NCI-H2196 treated with DMSO at 0.1 percent for 48 hours (cell line): Measurements from ENCODE around the gene PCED1A.
"Not testable (repeated sequence)": the region's sequence is repeated elsewhere in the genome, so short reads cannot be mapped to it uniquely, and the experiment has no call there.

Experiments
- DNase-seq: peaks from one replicate; lab custom pipeline; 2025; ENCODE audit not compliant: unreplicated experiment; lab: John Stamatoyannopoulos, UW

PCED1A gene

GRCh38 chr20:2831206-2831605 lies 9.2 kb downstream of the PCED1A start:
- not testable (repeated sequence) for DNase-seq

- no peak for DNase-seq
Measured at GRCh38 chr20:2829376-2829775, 11.1 kb downstream of the PCED1A start.

- no peak for DNase-seq
Measured at GRCh38 chr20:2826655-2827054, 13.8 kb downstream of the PCED1A start.

DNA sequence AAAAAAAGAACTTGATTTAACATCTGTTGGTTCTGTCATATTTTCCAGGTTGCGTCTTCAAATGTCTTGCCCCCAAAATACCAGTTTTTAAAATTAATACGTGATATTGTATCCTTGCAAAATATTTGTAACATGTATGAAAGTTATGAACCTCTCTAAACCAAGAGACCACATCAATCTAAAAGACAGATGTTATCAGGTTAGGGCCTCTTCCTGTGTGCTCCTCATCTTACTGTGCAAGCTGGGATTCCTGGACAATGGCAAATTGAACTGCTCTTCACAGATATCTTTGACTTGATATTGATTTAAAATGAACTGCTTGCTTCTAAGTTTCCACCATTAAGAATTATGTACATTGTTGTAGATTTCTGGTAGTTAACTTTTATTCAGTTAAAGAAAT lies 14.7 kb downstream of the PCED1A start:
- DNase-seq = no peak

DNA sequence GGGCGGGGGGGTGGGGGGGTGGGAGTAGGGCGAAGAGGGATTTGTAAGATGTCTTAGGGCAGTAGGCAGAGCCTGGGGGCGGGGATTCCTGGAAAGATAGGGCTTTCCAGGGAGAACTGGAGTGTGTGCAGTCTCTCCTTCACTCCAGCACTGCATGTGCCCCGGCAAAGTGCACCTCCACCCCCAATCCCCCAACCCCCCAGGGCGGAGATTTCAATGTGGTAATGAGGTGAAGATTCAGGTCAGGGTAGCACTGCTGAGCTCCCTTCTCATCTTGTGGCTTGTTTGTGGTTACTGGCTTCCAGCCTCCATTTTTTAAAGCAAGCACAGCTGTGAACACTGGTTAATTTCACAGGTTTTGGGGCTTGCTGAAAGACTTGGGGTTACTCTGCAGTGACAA lies 18.4 kb downstream of the PCED1A start:
- no peak for DNase-seq

DNA sequence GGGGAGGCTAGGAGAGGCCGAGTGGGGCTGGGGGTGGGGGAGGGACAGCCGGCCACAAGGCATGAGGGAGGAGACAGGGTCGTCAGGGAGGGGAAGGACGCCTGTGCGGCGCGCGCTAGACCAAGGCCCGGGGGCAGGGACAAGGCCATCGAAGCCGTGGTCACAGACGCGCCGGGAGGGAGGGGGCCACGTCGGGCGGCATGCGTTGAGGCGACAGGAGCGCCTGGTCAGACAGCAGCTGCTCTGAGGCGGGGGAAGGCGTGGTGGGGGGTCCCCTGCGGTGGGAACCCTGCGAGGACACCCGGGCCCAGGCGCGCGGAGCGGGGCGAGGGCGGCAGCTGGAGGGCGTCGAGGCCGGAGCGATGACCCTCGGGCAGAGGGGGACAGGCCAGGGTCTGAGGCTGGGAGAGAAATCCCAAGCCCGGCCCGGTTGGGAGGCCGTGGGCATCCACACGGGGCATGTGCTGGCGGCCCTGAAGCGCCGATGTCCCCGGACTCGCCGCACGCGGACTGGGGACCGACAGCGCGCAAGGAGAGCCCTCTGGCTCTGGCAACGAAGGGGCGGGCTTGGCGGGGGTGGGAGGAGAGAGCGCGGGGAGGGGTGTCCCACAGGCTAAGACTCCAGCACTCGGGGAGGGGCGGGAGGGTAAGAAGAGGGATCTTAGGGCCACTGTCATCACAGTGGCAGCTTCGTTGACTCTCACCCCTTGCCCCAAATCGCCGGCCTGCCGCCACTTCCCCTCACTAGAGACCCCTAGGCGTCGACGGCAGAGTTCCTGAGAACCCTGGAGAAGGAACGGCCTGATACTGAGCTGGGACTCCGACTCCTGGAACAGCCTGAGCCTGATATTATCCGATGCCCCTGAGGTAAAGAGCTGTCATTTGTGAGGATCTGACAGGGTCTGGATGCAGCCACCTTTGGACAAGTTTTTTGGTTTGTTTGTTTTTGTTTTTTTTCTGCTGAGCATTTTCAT lies 19.3 kb downstream of the PCED1A start:
- no peak for DNase-seq

DNA sequence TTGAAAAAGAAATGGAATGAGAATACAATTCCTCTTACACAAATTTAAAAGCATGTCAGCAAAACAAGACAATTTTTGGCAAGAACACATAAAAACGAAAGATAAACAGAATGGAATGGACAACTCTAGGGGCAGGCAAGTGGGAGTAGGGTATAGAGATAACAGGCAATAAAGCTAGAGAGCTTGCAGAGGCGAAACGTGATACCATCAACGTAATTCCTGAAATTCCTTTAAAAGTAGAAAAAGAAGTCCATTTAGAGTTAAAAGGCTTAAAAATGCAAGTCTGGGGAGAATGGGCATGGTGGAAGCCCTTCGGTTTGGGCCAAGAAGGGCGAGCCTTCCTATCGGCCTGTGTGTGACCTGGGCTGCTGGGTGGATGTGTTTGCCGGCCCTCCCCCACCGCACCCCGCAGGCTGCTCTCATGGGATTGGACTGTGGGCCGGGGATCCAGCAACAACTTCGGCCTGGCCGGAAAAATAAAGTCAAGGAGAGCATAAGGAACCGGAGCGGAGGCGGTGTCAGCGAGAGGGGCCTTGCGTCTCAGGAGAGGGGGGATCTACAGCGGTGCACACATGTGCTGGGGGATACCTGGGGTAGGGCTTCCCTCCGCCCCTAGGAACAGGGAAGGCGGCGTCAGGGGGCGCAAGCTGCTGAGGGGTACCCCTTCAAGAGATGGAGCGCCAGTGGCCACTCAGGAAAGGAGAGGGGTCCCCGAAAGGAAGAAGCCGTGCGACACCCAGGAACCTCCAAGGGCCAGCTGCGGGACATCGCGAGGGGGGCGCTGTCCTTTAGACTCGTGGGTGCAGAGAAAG lies 20.2 kb downstream of the PCED1A start:
- DNase-seq = no peak

DNA sequence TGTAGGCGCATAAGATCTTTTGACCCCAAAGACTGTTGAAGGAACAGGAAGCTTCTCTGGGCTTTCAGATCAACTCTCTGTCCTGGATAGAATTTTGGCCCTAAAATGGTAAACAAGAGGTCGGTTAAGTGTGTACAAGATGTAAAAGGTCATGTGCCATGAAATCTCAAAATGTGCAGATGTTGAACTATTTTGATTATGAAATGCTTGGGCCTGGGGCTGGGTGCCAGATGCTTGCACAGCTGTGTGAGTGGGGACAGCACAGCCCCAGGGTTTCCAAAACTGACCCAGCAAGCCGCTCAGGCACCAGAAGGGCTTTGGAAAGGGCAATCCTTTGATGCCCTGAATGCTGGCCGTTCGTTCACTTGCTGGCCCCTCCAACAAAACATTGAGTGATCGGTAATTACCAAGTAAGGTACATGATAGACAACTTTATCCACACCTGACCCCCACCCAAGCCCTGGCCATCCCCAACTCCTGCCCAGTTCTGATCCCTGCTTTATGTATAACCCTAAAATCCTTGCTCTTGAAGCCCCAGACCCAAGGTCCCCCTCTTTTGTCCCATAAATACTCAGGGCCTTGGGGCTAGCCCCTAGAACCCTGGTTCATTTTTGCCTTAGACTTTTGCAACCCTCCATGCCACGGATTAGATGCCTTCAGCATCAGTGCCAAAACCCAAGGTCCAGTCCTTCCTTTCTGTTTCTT lies 22.4 kb downstream of the PCED1A start:
- DNase-seq = no peak

- DNase-seq = no peak
Measured at GRCh38 chr20:2817341-2817726, 23.1 kb downstream of the PCED1A start.

DNA sequence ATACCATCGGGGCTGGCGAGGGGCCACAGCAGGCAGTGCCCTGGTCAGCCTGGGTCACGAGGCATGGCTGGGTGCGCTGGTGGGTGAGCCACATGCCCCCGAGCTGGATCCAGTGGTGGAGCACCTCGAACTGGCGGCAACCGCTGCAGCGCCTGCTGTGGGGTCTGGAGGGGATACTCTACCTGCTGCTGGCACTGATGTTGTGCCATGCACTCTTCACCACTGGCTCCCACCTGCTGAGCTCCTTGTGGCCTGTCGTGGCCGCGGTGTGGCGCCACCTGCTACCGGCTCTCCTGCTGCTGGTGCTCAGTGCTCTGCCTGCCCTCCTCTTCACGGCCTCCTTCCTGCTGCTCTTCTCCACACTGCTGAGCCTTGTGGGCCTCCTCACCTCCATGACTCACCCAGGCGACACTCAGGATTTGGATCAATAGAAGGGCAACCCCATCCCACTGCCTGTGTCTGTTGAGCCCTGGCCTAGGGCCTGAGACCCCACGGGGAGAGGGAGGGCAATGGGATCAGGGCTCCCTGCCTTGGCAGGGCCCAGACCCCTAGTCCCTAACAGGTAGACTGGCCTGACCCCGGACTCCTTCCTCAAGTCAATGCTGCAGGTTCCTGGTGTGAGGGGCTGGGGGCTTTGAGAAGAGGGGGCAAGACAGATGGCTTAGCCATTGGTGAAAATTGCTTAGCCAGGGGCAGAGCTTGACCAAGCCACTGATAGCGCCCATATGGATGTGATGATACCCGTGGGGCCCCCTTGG lies 23.7 kb downstream of the PCED1A start:
- no peak for DNase-seq

GRCh38 chr20:2816030-2816582 lies 24.3 kb downstream of the PCED1A start, which contains the start of gene TMEM239:
TSS of gene TMEM239 (plus strand) at chr20:2816364. CDS start at chr20:2816555, 191 bp downstream.
- no peak for DNase-seq

DNA sequence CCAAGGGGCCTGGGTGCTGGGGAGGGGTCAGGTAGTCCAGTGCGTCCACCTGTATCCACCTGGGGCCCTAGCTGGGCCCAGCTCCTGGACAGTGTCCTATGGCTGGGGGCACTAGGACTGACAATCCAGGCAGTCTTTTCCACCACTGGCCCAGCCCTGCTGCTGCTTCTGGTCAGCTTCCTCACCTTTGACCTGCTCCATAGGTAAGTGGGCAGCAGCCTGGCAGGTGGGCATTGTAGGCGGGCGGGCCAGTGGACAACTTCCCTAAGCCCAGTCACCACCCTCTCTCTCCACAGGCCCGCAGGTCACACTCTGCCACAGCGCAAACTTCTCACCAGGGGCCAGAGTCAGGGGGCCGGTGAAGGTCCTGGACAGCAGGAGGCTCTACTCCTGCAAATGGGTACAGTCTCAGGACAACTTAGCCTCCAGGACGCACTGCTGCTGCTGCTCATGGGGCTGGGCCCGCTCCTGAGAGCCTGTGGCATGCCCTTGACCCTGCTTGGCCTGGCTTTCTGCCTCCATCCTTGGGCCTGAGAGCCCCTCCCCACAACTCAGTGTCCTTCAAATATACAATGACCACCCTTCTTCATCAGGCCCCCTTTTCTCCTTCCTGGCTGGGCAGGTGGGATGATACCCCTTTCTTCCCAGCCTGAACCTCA lies 25.1 kb downstream of the PCED1A start:
- DNase-seq = no peak

- DNase-seq = no peak
Measured at GRCh38 chr20:2814587-2815051, 25.8 kb downstream of the PCED1A start, which contains the start of gene C20orf141. TSS of gene C20orf141 (plus strand) at chr20:2814987. CDS start at chr20:2815185, 198 bp downstream.

DNA sequence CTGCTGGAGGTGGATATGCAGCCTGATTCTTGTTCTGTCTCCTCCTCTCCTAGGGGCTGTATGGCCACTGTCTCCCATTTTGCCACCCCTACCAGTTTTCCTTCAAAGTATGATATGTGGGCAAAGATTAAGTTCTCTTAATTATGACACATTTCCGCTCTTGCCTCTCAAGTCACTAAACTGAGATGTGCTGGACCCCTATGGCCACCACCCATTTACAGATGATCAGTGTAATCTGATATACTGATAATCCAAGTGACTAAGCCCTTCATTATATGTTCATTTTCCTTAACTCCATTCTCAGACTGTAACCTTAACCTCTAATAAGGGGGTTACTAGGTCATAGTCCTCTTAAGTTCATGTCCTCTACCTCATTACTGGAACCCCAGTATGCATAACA lies 26.4 kb downstream of the PCED1A start:
- DNase-seq = no peak

- DNase-seq = no peak
Measured at GRCh38 chr20:2812189-2812588, 28.3 kb downstream of the PCED1A start.

DNA sequence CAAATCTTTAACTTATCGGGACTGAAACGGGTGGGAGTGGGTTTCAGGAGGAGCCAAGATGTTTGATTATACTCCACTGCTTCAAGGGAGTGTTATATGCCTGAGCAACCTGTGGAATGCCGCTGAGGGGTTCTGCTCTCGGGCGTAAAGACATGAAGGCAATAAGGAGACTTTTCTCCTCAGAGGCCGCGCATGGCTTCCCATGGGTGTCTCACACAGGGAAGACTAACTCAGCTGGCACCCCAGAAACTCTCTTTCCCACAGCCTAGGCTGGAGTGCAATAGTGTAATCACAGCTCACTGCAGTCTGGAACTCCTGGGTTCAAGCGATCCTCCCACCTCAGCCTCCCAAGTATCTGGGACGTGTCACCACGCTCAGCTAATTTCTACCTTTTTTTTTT lies 30.8 kb downstream of the PCED1A start:
- no peak for DNase-seq

GRCh38 chr20:2807929-2808328 lies 32.5 kb downstream of the PCED1A start:
- DNase-seq = not testable (repeated sequence)

- DNase-seq = no peak
Measured at GRCh38 chr20:2807019-2807418, 33.4 kb downstream of the PCED1A start.

GRCh38 chr20:2806351-2806701 lies 34.1 kb downstream of the PCED1A start:
- no peak for DNase-seq
